Left ventricle myocardium inferior (tissue), 1 donor: ENCODE data around the gene ADORA1. TPM values are rescaled to one million over a fixed set of nuclear protein-coding genes. Genes with fewer than 3 reads are reported as not detected.

ENCODE experiments used
- DNase-seq: peaks from one replicate; pipeline ENCODE4 v3.0.0-alpha.2; 2020
- H3K27ac ChIP-seq: fragments of 200-600 bp; replicated peaks from 2 replicates; pipeline ENCODE4 v1.8.0; 2021
- H3K27me3 ChIP-seq: fragments of 200-600 bp; 2 replicates; pipeline ENCODE4 v1.8.0; 2021; ENCODE audit warnings: low read depth
- H3K36me3 ChIP-seq: fragments of 200-600 bp; 2 replicates; pipeline ENCODE4 v1.8.0; 2021
- H3K4me1 ChIP-seq: fragments of 200-600 bp; 2 replicates; pipeline ENCODE4 v1.8.0; 2021
- H3K4me3 ChIP-seq: fragments of 200-600 bp; 2 replicates; pipeline ENCODE4 v1.8.0; 2021; ENCODE audit warnings: mild to moderate bottlenecking, moderate library complexity
- H3K9me3 ChIP-seq: fragments of 200-600 bp; replicated peaks from 2 replicates; pipeline ENCODE4 v1.8.0; 2021
- CTCF ChIP-seq: fragments of 200-600 bp; IDR thresholded peaks from 2 replicates; pipeline ENCODE4 v1.8.0; 2021; ENCODE audit warnings: antibody characterized with exemption, mild to moderate bottlenecking, borderline replicate concordance
- intact Hi-C: fragments of 100-400 bp; cut with micrococcal nuclease; formaldehyde crosslinking; loops from one replicate; pipeline ENCODE4 v1.11.0; 2022
- total RNA-seq: library from RNA; stranded (reverse); fragmentation: NEBNext Ultra II Directional; extraction: Animal tissue kit (Norgen Biotek cat#: 25700); gene quantifications from one replicate; pipeline ENCODE4 v1.2.1, GENCODE V29; 2021
- donor health status: DM: no; HTN: yes; CAD: no; lungs with severe emphysema.

ADORA1 gene
- total RNA-seq, 1 donor from 2014 or later: 16.4 TPM

GRCh38 chr1:203142684-203143408, 15.3 kb downstream of the ADORA1 start:
- Histone ChIP-seq H3K27ac (no peak overlapping the region), H3K36me3 (no peaks in the 10 kb centered on the region), H3K4me1 (peaks cover 27% of the 10 kb centered on the region), H3K9me3 (no peaks in the 10 kb centered on the region), H3K4me3 (no peak overlapping the region), H3K27me3 (no peaks in the 10 kb centered on the region)
- DNase-seq: no peak
- TF ChIP-seq CTCF: no peak
- intact Hi-C loops: no loop called here

- DNase-seq: no peak
- H3K4me3 ChIP-seq: no peak overlapping the region
- no peak for TF ChIP-seq CTCF
- H3K36me3 ChIP-seq: no peaks in the 10 kb centered on the region
- no peak overlapping the region for H3K27ac ChIP-seq
- H3K27me3 ChIP-seq: no peaks in the 10 kb centered on the region
- H3K4me1 ChIP-seq: peaks cover 27% of the 10 kb centered on the region
- H3K9me3 ChIP-seq: no peaks in the 10 kb centered on the region
- intact Hi-C loops: no loop called here
These were observed 16.1 kb downstream of the ADORA1 start for GRCh38 chr1:203143641-203144040.

GRCh38 chr1:203144661-203145060, 17.1 kb downstream of the ADORA1 start:
- no peak overlapping the region for H3K27ac ChIP-seq
- H3K9me3 ChIP-seq: no peaks in the 10 kb centered on the region
- TF ChIP-seq CTCF: no peak
- H3K4me1 ChIP-seq: peaks cover 25% of the 10 kb centered on the region
- H3K36me3 ChIP-seq: no peaks in the 10 kb centered on the region
- DNase-seq: no peak
- intact Hi-C loops: no loop called here
- no peaks in the 10 kb centered on the region for H3K27me3 ChIP-seq
- H3K4me3 ChIP-seq: no peak overlapping the region

DNA sequence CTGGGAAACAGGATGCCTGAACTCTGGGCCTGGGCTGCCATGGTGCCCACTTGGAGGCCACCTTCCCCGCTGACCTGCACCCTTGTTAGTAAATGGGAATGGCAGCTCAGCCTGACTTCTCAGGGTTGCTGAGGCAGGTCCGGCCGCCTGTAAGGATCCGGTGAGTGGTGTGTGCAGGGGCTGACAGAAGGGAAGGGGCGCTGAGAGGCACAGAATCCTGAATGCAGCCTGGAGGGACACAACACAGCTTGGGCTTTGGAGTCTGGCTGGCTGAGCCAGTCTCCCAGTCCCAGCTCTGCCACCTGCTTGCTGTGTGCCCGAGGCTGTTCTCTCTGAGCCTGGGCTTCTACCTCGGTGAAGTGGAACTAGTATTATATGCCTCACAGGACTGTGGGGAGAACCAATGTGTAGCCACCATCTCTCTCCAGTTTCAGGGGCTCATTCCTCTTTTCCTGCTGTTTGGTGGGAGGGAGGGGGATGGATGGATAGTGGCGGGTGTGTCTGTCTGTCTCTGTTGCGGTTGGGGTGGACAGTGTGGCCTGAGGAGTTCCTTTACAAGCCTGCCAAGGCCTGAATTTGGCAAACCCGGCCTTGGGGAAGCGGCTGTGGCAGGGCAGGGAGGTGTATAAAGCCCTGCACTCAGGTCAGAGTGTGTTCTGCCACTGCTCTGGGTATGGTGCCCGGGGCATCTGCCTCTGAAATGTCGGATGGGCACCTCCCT, 18.0 kb downstream of the ADORA1 start:
- Histone ChIP-seq H3K9me3 (no peaks in the 10 kb centered on the region), H3K27ac (no peak overlapping the region), H3K4me3 (no peak overlapping the region), H3K27me3 (no peaks in the 10 kb centered on the region), H3K36me3 (no peaks in the 10 kb centered on the region), H3K4me1 (peaks cover 21% of the 10 kb centered on the region)
- intact Hi-C loops: no loop called here
- no peak for DNase-seq
- no peak for TF ChIP-seq CTCF

DNA sequence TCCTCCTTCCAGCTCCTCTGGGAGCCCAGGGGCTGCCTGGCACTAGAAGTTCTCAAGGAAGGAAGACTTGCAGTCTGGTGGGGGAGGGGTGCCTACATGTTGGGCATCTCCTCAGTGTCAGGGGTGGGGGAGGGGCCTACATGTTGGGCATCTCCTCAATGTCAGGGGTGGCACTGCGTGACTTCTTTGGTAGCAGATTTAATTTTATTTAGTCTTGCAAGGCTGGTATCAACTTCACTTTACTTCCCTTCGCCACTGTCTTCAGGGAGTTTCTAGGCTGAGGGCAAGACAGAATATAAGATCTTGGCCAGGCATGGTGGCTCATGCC, 18.5 kb downstream of the ADORA1 start:
- no peak for TF ChIP-seq CTCF
- intact Hi-C loops: no loop called here
- no peak for DNase-seq
- H3K36me3 ChIP-seq: no peaks in the 10 kb centered on the region
- no peaks in the 10 kb centered on the region for H3K27me3 ChIP-seq
- peaks cover 19% of the 10 kb centered on the region for H3K4me1 ChIP-seq
- H3K4me3 ChIP-seq: no peak overlapping the region
- H3K27ac ChIP-seq: no peak overlapping the region
- H3K9me3 ChIP-seq: no peaks in the 10 kb centered on the region
